ENCODE results near the gene FOXD4L3.
"Not testable (repeated sequence)": the region's sequence is repeated elsewhere in the genome, so short reads cannot be mapped to it uniquely, and the experiment has no call there.

DNA sequence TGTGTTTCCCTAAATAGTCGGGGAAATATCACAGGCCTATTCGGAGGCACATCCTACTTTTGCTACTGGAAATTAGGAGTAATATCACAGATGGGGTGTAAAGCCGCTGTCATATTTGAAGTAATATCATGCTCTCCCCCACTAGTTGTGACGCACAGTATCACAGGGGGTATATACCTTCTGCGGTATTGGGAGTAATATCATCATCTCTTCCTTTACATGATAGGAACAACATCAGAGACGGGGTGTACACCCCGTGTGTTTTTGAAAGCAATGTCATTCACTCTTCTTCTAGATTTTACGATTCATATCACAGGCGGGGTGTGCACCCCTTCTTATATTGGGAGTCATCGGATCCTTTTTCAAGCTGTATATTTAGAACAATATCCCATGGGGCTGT, 15.5 kb downstream of the FOXD4L3 start:
- TF ChIP-seq ZNF274 (IDR thresholded peaks at IDR 0.05; ENCODE audit: low read depth, low read length); YY1 (IDR thresholded peaks at IDR 0.05; ENCODE audit: insufficient read depth, insufficient read length): not testable (repeated sequence)

Measured in NT2/D1 (cell line).